ENCODE measurements around the gene ATP11A.

- no peak for TF ChIP-seq CTCF (IDR thresholded peaks at IDR 0.05; ENCODE audit: borderline replicate concordance, extremely low read depth, low read length, poor library complexity, severe bottlenecking)
- TF ChIP-seq EZH2 (IDR thresholded peaks at IDR 0.05; ENCODE audit: borderline replicate concordance, low read depth, low read length, severe bottlenecking): no peak
Measured at GRCh38 chr13:112822851-112823250, 133.0 kb downstream of the ATP11A start.

Data from DND-41 (cell line).